GM19397 (cell line): Measurements from ENCODE around the gene ARHGEF35.
"Not testable (repeated sequence)": the region's sequence is repeated elsewhere in the genome, so short reads cannot be mapped to it uniquely, and the experiment has no call there.

Source experiments
- ATAC-seq: cut with Tn5 transposase; IDR thresholded peaks from one replicate; pipeline ENCODE4 v1.9.1; 2021; ENCODE audit warnings: mild to moderate bottlenecking, moderate library complexity; ENCODE audit not compliant: unreplicated experiment

ARHGEF35 gene

GRCh38 chr7:144179165-144179479 lies 16.5 kb downstream of the ARHGEF35 start:
- peak; percentile 30 for ATAC-seq

DNA sequence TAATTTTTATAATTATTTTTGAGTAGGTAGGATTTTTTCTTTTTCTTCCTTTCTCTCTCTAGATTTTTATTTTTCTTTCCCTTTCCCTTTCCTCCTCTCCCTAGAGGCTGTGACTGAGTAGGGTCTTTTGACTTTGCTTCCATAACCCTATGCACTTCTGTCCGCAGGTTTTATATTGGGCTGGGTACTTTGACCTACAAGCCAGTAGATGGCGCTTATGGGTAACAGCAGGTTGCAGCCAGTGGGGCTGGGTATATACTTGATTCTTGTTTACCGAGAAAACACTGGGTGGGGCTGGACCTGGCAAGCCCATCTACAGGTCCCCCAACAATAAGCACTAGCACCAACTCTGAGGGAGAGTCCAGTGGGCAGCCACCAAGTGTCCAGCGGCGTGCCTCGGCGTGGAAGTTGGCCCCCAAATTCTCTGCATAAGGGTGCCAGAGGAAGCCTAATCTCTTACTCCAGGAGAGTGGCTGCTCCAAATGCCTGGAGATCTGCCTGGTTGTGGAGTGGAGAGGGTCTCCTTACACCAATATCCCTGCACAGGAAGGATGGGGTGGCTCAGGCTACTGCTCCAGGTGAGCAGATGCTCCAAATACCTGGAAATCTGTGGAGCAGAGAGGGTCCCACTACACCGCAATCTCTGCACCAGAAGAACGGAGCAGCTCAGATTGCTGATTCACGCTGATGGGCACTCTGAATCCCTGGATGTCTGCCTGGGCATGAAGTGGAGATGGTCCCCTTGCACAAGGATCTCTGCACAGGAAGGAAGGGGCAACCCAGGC lies 17.1 kb downstream of the ARHGEF35 start:
- peak; percentile 99 for ATAC-seq

GRCh38 chr7:144174613-144175012 lies 21.0 kb downstream of the ARHGEF35 start:
- ATAC-seq: no peak

GRCh38 chr7:144171594-144172350 lies 23.9 kb downstream of the ARHGEF35 start:
- not testable (repeated sequence) for ATAC-seq

GRCh38 chr7:144164784-144165183 lies 30.8 kb downstream of the ARHGEF35 start:
- no peak for ATAC-seq

DNA sequence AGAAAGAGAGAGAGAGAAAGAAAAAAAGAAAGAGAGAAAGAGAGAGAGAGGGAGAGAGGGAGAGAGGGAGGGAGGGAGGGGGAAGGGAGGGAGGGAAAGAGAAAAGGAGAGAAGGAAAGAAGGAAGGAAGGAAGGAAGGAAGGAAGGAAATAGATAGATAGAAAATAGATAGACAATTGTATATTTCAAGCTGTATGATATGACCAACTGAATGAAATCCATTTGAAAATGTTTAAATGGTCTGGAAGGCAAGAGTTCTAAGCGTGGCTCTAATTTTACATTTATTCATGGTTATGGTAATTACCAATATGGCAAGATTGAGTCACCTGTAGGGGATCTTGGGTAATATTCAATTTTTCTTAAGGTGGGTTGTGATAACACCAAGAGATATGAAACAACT lies 36.8 kb downstream of the ARHGEF35 start:
- no peak for ATAC-seq

GRCh38 chr7:144148224-144148827 lies 47.3 kb downstream of the ARHGEF35 start:
- no peak for ATAC-seq

GRCh38 chr7:144144426-144144825 lies 51.2 kb downstream of the ARHGEF35 start:
- ATAC-seq: no peak

DNA sequence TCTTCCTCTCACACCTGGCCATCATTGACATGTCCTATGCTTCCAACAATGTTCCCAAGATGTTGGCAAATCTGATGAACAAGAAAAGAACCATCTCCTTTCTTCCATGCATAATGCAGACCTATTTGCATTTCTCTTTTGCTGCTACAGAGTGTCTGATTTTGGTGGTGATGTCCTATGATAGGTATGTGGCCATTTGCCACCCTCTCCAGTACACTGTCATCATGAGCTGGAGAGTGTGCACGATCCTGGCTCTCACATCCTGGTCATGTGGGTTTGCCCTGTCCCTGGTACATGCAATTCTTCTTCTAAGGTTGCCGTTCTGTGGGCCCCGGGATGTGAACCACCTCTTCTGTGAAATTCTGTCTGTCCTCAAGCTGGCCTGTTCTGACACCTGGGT lies 53.4 kb downstream of the ARHGEF35 start:
- no peak for ATAC-seq

DNA sequence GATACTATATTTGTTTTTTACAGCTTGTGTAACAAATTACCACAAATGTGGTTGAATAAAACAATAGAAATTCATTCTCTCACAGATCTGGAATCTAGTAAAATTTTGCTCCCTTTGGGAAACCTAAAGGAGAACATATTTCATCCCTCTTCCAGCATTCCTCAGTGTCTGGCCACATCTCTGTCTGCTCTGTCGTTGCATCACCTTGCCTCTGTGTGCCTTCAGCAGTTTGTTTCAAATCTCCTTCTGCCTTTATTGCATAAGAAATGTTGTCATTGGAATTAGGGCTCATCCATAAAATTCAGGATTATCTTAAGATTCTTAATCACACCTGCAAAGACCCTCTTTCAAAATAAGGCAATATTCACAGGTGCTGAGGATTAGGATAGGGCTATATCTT lies 58.1 kb downstream of the ARHGEF35 start:
- no peak for ATAC-seq
